ENCODE data around the gene ZBTB16. TPM values are rescaled to one million over a fixed set of nuclear protein-coding genes. Genes with fewer than 3 reads are reported as not detected.

Gene ZBTB16
- polyA plus RNA-seq, 3 donors, result 4.1 to 12.3 (median 8.3) TPM

- Mint-ChIP-seq H3K27me3 (ENCODE audit: low read depth in 3 of 3) (peaks cover 20 to 27% (median 22%) of the 10 kb centered on the region in 3 donors), H3K27ac (peak overlapping the region in 3 of 7 donors; percentile 13 to 71 (median 46)), H3K4me3 (no peak overlapping the region), H3K36me3 (peaks cover 0 to 10% of the 10 kb centered on the region in 2 donors), H3K4me1 (peaks cover 82% of the 10 kb centered on the region), H3K9me3 (peaks cover 0 to 3% (median 0%) of the 10 kb centered on the region in 7 donors)
- WGBS (ENCODE audit: insufficient coverage), result 80% methylated on average over 1 of the region's 3 CpGs
- Histone ChIP-seq H3K4me1 (ENCODE audit: control insufficient read depth in 1 of 2, insufficient read depth in 2 of 2, low read length in 2 of 2) (peaks cover 51 to 56% of the 10 kb centered on the region in 2 donors), H3K4me2 (replicated peaks; ENCODE audit: extremely low read depth, low read length, poor library complexity, severe bottlenecking) (no peak overlapping the region), H3K27ac (ENCODE audit: low read depth in 1 of 2, low read length in 2 of 2) (no peak overlapping the region), H3K9ac (ENCODE audit: insufficient read depth, low read length, poor library complexity, severe bottlenecking) (no peak overlapping the region), H3K4me3 (replicated peaks in 1 of 3; ENCODE audit: low read depth in 2 of 3, low read length in 3 of 3) (no peak overlapping the region), H3K9me3 (replicated peaks in 1 of 2; ENCODE audit: control insufficient read depth in 1 of 2, insufficient read depth in 1 of 2, low read length in 2 of 2) (no peaks in the 10 kb centered on the region), H4K20me1 (ENCODE audit: insufficient read depth, low read length) (peaks cover 57% of the 10 kb centered on the region), H2AFZ (ENCODE audit: insufficient read depth, low read depth, low read length, poor library complexity, severe bottlenecking) (no peak overlapping the region), H3K79me2 (ENCODE audit: insufficient read depth, low read length) (peaks cover 9% of the 10 kb centered on the region), H3K27me3 (ENCODE audit: control insufficient read depth in 2 of 2, insufficient read depth in 2 of 2, low read length in 2 of 2) (no peaks in the 10 kb centered on the region), H3K36me3 (replicated peaks in 1 of 2; ENCODE audit: control insufficient read depth in 1 of 2, insufficient read depth in 2 of 2, low read length in 2 of 2) (no peaks in the 10 kb centered on the region)
- DNase-seq, result no peak
- intact Hi-C loops (cut with micrococcal nuclease), result loop anchor here in 1 of 2 donors (10.0 kb wide), 1 partner anchor 54 kb away; no protein-coding TSS in a partner anchor
- no peak for TF ChIP-seq CTCF (IDR thresholded peaks at IDR 0.05)
Measured at GRCh38 chr11:114080769-114081168, 21.3 kb downstream of the ZBTB16 start.

DNA sequence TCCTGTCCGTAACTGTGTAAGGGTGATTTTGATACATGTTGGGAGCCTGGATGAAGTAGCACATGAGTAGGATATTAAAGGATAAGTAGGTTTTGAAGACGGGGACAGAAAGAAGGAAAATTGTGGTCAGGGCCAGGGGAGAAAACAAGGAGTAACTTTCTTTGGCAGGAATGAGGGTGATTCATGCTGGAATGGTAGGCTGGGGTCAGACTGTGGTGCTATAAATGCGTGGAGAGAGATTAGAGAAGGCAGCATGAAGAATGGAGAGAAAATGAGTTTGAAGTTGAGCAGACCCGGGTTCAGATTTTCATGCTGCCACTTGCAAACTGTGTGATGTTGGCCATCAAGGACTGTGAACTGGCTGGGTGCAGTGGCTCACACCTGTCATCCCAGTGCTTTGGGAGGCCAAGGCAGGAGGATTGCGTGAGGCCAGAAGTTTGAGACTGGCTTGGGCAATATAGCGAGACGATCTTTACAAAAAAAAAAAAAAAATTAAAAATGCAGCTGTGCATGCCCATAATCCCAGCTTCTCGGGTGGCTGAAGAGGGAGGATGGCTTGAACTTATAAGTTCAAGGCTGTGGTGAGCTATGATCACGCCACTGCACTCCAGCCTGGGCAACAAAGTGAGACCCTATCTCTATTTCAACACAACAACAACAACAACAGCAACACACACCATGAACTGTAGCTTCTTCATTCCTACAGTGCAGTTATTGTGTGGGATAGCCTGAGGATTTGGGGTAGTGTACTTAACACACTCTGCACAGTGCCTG, 22.3 kb downstream of the ZBTB16 start:
- Histone ChIP-seq H3K36me3 (replicated peaks in 1 of 2; ENCODE audit: control insufficient read depth in 1 of 2, insufficient read depth in 2 of 2, low read length in 2 of 2) (no peaks in the 10 kb centered on the region), H3K4me1 (ENCODE audit: control insufficient read depth in 1 of 2, insufficient read depth in 2 of 2, low read length in 2 of 2) (peaks cover 61 to 66% of the 10 kb centered on the region in 2 donors), H2AFZ (ENCODE audit: insufficient read depth, low read depth, low read length, poor library complexity, severe bottlenecking) (peak overlapping the region; percentile 72), H3K9me3 (replicated peaks in 1 of 2; ENCODE audit: control insufficient read depth in 1 of 2, insufficient read depth in 1 of 2, low read length in 2 of 2) (no peaks in the 10 kb centered on the region), H3K27me3 (ENCODE audit: control insufficient read depth in 2 of 2, insufficient read depth in 2 of 2, low read length in 2 of 2) (no peaks in the 10 kb centered on the region), H4K20me1 (ENCODE audit: insufficient read depth, low read length) (peaks cover 59% of the 10 kb centered on the region), H3K4me3 (replicated peaks in 1 of 3; ENCODE audit: low read depth in 2 of 3, low read length in 3 of 3) (no peak overlapping the region), H3K27ac (ENCODE audit: low read depth in 1 of 2, low read length in 2 of 2) (no peak overlapping the region), H3K4me2 (replicated peaks; ENCODE audit: extremely low read depth, low read length, poor library complexity, severe bottlenecking) (peak overlapping the region; percentile 74), H3K79me2 (ENCODE audit: insufficient read depth, low read length) (peaks cover 9% of the 10 kb centered on the region), H3K9ac (ENCODE audit: insufficient read depth, low read length, poor library complexity, severe bottlenecking) (no peak overlapping the region)
- Mint-ChIP-seq H3K36me3 (peaks cover 0 to 10% of the 10 kb centered on the region in 2 donors), H3K9me3 (peaks cover 0 to 3% (median 0%) of the 10 kb centered on the region in 7 donors), H3K4me3 (peak overlapping the region in 1 of 2 donors; percentile 81), H3K27ac (peak overlapping the region in 1 of 7 donors; percentile 32), H3K27me3 (ENCODE audit: low read depth in 3 of 3) (peaks cover 18 to 24% (median 20%) of the 10 kb centered on the region in 3 donors), H3K4me1 (peaks cover 86% of the 10 kb centered on the region)
- no peak for TF ChIP-seq CTCF (IDR thresholded peaks at IDR 0.05)
- intact Hi-C loops (cut with micrococcal nuclease), result loop anchor here in 1 of 2 donors (10.0 kb wide), 1 partner anchor 53 kb away; no protein-coding TSS in a partner anchor
- no peak for DNase-seq
- whole genome bisulfite sequencing (ENCODE audit: insufficient coverage), result 61% methylated on average over 7 of the region's 9 CpGs
